HG03439 (cell line): ENCODE data around the gene ICE2.
A peak's percentile ranks its signal among the peaks of the same experiment; 100 is the strongest.

Experiments used
- ATAC-seq: cut with Tn5 transposase; IDR thresholded peaks from one replicate; pipeline ENCODE4 v1.9.1; 2021; ENCODE audit warnings: mild to moderate bottlenecking, moderate library complexity; ENCODE audit not compliant: unreplicated experiment

Gene ICE2

DNA sequence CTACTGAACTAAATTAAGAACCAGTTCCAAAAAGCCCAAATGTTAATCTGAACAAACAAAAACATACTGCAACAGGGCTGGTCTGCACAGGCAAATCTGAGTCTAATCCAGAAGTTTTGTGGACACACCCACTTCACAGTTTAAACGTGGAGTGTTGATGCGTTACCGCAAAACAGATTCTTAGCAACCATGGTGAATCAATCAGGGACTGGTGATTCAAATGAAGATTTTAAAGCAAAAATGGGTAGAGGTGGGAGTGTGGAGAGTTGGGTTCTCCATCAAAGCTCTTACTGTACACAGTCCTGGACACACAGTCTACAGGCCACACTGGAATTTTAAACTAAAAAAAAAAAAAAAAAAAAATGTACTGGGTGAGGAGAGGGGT lies 86.3 kb downstream of the ICE2 start:
- ATAC-seq = no peak

DNA sequence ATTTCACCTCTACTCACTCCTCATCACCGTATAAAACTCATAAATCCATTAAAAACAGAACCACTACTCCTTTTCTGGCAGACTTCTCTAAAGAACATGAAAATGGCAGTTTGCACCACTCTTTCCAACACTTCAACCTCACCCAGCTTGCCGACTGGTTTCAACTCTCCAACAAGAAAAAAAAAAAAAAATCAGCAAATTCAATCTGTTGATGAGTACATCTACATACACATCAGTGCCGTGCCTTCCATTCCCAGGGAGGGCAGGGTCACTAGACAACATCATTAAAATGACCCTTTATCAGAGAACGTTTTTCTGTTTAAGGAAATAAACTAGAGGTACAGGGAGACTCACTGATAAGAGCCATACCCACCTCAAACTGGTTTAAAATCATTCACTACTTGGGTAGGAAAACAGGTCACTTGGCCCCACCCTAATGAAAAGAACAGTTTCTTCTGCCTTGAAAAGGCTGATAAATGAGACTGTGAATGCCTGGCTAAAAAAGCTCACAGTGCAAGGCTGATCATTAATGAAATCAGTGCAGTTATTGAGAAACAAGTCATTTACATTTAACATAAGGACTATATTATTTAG lies 87.1 kb downstream of the ICE2 start:
- ATAC-seq = no peak

DNA sequence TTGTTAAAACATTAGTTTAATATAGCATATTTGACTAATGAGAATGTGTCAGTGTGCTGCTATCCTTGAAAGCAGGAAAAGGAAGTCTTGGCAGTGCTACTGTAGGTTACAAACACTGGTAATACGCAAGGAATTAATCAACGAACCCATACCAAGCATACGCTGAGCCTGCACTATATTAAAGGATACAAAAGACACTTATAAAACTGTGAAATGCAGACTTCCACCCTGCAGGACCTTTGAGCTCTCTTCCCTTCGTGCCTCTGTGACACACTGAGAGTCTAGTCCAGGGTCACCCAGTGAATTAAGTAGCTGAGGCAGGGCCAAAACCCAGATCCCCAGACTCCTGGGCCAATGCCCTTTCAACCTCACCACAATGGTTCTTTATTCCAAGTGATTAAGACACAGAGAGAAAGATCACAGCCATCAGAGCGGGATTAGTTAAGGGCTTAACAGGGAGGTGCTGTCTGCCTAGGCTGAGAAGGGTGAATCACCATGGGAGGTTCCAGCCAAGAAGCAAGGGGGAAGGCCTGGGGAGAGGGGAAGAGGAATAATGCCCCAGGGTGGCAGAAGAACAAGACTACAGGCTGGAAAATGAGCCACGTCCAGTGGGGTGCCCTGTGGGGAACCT lies 88.0 kb downstream of the ICE2 start:
- no peak for ATAC-seq

DNA sequence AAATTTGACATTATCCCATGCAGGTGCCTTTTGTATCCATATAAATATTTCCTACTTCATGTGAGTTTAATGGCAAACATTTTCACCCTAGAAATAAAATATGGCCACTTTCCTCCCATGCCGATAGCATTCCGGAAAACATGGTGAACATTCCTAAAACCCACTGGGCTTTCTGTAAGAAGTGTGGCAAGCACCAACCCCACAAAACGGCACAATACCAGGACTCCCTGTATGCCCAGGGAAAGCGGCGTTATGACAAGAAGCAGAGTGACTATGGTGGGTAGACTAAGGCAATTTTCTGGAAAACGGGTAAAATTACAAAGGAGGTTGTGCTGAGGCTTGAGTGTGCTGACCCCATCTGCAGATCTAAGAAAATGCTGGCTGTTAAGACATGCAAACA lies 88.7 kb downstream of the ICE2 start:
- ATAC-seq = no peak

DNA sequence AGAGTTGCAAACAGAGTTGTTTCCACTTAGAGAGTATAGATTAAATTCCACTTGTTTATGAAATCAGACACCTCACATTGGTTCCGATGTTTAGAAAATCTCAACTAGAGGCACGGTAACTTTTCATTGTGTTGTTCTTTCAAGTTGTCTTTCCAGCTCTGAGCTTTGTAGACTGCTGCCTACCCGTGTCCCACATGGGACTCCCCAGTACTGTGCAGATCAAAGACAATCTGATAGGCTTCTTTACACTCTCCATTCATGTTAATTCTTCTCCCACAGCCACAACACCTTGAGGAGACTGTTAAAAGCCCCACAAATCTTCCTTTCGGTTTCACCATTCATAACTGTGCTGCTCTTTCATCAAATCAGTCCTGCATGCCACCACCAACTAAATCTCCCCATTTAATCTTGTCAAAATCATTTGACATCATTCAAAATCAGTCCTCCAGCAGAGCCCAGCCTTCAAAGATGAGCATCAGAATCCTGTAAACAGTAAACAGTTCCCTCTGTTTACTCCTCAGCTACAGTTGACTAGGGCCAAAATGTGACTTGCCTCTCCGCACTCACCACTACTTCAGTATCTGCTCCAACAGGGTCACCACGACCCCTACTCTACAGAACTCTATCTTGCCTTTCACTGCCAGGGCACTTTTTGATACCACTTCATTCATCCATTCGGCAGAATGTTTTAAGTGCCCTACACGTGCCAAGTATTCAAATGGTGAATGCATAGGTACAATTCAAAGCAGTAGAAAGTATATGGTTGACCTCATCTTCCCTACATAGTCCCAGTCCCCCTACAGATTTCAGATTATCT lies 89.5 kb downstream of the ICE2 start:
- ATAC-seq = peak; percentile 60

DNA sequence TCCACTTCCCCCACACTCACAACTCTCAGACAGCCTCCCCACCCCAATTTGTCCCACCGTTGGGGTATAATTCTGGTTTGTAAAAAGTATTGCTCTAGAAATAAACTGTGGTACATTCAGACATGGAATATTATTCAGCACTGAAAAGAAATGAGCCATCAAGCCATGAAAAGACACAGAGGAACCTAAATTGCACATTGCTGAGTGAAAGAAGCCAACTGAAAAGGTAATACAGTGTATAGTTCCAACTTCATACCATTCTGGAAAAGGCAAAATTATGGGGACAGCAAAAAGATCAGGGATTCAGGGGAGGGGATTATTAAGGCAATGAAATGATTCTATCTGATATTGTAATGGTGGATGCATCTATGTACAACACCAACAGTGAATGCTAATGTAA lies 91.6 kb downstream of the ICE2 start:
- ATAC-seq = no peak

DNA sequence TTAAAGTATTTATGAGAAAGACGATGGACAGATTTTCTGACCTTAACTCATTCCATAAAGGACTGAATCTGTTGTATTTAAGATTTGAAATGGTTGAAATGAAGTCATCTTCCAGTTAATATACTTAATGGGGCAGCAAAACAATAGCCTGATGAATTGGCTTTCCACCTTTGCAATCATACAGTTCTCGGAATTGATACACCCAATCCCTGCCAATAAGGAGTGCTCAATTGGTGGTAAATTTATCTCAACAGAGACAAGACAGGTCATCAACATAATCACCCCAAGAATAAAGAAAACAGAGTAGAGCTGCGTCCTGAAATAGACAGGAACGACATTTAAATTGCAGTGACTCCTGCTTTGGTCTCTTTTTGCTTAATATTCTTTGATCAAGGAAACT lies 92.3 kb downstream of the ICE2 start:
- ATAC-seq = no peak

DNA sequence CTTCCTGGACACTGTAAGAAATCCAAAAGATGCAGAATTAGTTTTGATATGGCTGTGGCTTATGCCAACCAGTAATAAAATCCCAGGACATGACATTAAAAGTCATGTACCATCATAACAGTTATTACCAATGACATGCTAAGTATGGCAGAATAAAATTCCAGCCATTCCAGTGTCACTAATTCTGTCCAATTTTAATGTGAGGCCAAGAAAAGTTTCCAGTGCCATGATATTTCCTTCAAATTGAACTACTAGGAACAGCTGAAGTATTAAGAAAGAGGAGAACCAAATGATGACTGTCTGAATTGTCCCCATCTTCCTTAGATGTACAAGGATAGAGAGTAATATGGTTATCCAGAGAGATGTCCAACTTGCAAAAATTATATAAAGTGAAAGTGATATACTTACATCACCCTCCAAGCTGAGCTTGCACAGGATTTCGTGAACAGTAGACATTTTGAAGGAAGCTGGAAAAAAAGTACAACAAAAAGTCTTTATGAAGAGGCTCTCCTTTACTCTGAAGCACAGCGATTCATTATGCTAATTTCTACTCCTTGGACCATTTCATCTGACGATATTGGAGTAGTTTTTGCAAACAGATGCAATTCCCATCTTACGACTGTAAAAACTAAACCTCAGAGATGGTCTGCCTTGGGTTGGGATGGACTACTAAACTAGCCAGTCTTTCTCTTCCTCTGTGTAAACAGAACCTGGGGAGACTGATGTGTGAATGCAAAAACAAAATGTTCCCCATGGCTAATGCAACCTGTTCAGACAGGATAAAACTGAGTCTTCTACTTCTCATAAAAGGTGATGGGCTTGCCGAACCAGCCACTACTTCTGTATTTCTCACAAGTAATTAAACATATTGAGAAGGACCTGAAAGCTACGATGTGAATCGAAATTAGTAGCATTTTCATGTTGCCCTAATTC lies 93.1 kb downstream of the ICE2 start:
- ATAC-seq = no peak

DNA sequence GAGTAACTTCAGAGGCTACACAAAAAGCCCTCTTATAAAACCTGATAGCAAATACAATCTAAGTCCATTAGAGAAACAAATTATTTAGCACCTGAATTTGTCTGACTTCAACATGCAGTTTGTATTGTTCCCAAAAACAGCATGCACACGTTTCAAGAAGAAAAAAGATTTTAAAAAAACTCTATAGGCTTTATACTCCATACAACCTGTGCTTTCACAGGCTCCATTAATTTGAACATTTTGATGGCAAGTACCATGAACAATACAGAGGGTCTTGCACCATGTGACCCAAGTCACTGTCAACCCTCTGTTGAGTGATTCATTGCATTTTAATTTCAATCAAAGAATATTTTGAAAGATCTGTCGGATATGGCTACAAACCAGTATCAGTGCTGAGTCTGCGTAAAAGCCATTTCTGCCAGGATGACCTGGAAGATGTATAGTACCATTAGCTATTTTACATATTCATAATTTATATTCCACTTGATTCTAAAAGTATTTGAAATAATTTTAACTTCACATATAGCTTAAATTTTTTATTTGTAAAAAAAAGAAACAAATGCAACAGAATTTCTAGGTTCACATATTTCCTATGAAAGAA lies 94.3 kb downstream of the ICE2 start:
- ATAC-seq = no peak

DNA sequence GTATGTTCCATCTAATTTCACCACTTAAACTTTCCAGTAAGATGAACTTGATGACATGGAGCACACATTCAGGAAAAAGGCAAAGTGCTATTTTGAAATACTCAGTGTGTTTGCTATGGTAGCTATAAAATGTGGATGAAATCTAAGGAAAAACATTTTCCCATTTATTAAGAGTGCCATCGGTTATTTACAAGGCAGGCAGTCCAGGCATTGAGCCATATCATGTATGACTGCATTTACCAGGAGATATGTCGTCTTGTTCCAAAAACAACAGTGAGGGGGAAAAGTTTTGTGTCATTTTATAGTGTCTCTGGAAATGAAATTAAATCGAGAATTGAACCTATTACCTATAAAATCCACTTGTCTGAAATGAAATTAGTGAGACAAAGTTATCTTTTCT lies 94.9 kb downstream of the ICE2 start:
- no peak for ATAC-seq

DNA sequence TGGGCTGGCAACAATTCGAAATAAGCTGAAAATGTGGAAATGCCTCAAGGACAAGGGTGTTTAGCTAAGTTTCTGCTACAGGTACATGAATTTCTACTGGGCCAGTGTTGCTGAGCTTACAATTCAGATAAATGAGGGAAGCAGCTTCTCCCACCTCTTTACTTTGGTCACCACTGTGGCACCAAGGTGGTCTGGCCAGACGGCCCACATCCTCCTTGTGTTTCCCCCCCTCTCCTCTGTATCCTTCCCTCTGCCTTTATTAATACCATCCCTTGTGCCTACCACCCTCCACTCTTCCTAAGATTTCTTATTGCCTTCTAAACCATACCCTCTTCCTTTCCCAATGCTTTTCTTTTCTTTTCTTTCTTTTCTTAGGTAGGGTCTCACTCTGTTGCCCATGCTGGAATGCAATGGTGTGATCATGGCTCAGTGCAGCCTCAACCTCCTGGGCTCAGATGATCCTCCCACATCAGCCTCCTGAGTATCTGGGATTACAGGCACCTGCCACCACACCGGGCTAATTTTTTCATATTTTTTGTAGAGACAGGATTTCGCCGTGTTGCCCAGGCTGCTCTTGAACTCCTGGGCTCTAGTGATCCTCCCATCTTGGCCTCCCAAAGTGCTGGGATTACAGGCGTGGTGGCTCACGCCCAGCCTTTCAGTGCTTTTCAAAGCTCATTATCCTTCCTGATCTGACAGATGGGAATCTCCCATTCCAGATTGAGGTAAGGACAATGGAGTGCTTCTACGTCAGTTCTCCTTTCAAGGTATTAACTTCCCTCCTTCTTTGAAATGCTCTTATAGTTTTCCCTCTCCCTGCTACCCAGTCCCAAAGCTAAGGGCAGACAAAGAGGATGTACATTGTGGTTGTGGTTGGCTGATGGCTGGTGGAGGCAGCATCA lies 95.9 kb downstream of the ICE2 start:
- ATAC-seq = no peak

DNA sequence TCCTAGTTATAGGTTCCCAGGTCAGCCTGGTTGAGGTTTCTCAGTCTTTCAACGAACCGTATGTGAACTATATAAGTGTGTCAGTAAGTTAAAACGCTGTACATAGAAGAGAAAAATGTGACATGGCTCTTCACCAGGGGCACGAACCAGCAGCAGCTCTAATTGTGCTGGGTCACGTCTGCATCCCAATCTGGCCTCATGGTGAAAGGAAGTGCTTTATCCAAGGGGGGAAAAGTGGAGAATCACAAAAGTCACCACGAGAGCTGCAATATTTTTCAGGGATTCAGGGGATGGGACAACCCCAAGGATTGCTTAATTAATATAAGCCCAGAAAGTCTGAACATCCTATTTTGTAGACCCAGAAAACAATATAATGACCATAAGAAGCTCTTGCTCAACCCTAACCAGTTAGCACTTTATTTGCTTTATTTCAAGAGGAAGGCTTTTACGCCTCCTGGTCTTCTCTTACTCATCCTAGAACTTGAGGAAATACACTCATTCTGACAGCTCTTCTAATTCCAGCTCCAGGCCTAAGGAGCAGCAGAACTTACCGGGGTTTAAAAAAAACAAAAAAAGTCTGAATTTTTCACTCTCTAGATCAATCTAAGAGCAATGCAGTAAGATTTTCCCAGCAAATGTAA lies 97.7 kb downstream of the ICE2 start:
- no peak for ATAC-seq

DNA sequence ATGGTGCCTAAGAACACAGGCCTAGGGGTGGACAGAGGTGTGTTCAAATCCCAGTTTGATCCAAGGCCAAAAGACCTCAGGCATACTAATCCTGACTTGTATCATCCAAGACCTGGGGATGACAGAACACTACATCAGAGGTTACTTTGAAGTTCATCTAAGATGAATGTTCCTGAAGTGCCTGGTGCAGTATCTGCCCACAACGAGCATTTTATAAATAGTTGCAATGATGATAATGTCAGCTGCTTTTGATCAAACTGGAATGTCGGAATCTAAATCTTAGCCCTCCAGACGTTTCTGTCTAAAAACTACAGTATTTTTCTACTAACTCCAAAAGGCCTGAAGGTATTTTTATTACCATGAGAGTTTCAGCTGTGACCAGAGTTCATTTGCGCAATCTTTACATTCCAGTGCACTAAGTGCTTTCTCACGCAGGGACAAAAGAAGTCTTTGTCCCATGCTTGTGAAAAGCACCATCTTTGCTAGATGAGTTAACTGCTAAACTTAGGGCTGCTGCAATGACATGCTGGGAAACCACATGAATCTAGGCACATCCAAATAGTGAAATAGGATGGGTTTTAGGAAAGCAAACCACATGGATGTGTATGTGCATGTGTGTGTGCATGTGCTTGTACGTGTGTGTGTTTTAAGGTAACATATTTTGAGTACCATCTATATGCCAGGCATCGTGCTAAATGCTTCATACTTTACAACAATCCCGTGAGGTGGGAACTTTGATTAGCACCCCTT lies 99.2 kb downstream of the ICE2 start:
- no peak for ATAC-seq

DNA sequence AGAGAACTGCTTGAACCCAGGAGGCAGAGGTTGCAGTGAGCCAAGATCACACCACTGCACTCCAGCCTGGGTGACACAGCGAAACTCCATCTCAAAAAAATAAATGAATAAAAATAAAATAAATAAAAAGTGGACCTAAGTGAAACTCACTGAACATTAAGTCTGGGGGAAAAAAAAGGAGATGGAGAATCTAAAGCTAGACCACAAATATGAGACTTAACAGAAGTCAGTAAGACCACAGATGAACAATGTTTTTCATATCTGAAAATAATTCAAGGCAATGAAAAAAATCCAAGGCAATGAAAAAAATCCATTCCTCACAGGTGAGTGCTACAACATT lies 99.8 kb downstream of the ICE2 start:
- ATAC-seq = no peak

DNA sequence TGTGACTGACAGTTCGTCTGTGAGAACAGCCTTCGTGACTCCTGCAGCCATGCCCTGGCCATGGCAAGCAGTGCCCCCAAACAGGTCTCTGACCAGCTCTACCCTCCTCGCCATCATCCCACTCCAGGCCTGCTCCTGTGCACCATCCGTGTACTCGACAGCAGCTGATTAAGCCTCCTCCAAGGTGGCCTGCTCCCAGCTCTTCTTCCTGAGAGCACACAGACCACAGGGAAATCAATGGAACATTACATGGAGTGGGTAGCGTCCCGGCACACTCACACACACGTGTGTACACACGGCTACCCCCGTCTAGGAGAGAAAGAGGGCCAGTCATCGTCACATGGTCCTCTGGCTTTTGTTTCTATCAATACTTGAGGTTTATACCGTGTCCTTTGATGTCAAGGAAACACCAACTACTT lies 102.3 kb downstream of the ICE2 start:
- no peak for ATAC-seq

DNA sequence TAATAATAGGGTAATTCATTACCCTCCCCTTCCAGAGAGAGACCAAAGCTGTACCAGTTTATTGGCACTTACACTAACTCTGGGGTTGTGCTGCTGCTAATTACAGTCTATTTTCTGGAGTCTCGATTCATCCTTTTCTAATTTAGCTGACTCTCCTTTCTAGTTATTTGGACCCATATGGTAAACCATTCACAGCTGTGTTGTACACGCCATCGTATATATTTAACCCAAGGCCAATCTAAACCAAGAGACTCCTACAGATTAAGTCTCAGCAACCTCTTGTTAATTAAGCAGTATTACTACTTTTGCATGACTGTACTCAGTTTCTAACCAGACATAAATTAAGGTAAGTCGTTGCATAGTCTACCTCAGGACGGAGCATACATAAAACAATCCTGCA lies 103.6 kb downstream of the ICE2 start:
- ATAC-seq = no peak

DNA sequence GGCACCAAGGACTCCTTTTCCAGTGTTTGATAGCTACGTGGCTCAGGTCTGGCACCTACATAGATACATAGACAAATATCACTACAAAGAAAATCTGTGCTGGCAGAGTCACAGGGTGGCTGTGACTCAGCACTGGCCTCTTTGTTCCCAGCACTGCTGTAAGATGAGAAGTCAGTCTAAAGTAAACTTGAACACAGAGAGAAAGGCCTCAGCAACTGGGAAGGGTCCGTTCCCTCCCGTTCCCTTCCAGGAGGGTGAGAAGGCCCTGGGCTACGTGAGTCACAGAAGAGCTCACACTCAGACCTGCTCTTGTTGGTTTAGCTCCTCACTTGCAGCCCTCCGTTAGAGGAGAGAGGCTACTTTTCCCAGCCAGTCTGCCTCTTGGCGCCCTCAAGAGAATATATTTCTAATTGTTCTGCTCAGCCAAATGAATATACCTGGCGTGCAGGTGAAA lies 104.3 kb downstream of the ICE2 start:
- ATAC-seq = no peak

DNA sequence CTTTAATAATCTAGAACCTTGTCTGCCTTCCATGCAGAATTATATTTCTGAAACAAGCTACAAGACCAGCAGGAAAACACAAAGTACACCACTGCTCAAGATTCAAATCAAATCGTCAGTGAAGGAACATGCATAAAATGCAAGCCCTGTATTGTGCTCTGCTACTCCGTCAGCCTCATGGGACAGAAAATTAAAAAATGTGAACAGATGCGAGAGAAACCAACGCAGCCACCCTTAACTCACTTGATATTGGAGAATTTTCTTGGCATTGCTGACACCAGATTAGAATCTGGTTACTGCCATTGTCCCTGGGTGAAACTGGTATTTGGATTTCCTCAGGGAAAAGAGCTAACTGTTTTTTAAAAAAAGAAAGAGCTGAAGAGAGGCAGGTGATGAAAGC lies 104.7 kb downstream of the ICE2 start:
- ATAC-seq = no peak

DNA sequence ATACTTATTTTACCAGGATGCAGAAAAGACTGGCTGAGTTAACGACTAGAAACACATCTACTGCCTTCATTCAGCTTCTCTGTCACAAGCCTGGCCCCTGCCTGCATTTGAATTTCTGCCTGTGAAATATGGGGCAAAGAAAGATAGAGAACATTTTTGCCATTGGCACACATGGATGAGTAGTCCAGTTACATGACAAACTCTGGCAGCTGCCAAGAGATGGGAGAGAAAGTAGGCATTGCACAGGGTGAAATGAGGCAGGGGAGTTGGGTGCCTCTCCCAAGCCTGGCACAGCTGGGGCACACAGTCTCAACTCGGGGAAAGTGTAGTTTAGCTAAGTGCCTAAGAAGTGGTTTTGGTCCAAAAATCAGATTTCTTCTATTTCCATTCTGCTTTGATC lies 105.2 kb downstream of the ICE2 start:
- ATAC-seq = no peak
